Vagina (tissue), 2 donors: ENCODE results near the gene PHLDB2. TPM values are rescaled to one million over a fixed set of nuclear protein-coding genes. Genes with fewer than 3 reads are reported as not detected.

Experiments
- DNase-seq, 2 donors: peaks; one replicate each; pipeline ENCODE4 v3.0.0-alpha.2; 2017; ENCODE audit errors: extremely low spot score in 2 of 2
- H3K27ac ChIP-seq: fragments of 200-600 bp; sonication (generic); one replicate; pipeline ENCODE4 v1.5.1; 2019
- H3K27me3 ChIP-seq: fragments of 200-600 bp; sonication (generic); one replicate; pipeline ENCODE4 v1.5.1; 2019
- H3K36me3 ChIP-seq, 2 donors: fragments of 200-600 bp; sonication (generic); one replicate each; pipeline ENCODE4 v1.5.1; 2017 to 2019
- H3K4me1 ChIP-seq: fragments of 200-600 bp; sonication (generic); one replicate; pipeline ENCODE4 v1.5.1; 2019
- H3K4me3 ChIP-seq, 2 donors: fragments of 200-600 bp; sonication (generic); 1 replicate in 1 of 2; 2 replicates in 1 of 2; pipeline ENCODE4 v1.5.1; 2016 to 2019
- H3K9me3 ChIP-seq: fragments of 200-600 bp; sonication (generic); one replicate; pipeline ENCODE4 v1.5.1; 2019
- POLR2A ChIP-seq, 2 donors: fragments of 450-650 bp; IDR thresholded peaks; one replicate each; pipeline ENCODE4 v1.6.1; 2017; ENCODE audit warnings: antibody characterized with exemption in 2 of 2, mild to moderate bottlenecking in 2 of 2, moderate library complexity in 2 of 2
- POLR2AphosphoS5 ChIP-seq, 2 donors: sonication (generic); formaldehyde crosslinking; IDR thresholded peaks; one replicate each; pipeline ENCODE4 v1.9.0; 2017; ENCODE audit warnings: antibody characterized with exemption in 2 of 2, mild to moderate bottlenecking in 2 of 2, low read depth in 1 of 2; ENCODE audit not compliant: insufficient read depth in 1 of 2
- intact Hi-C: fragments of 100-400 bp; cut with DNase I; formaldehyde crosslinking; loops from one replicate; pipeline ENCODE4 v1.15.1; 2023
- total RNA-seq: library from RNA; depleted of rRNA; stranded (reverse); fragments of >200 nt; gene quantifications from one replicate; pipeline ENCODE4 v1.2.3, GENCODE V29; 2016
- TF ChIP-seq, protein P1 (sequence below), 3 experiments: fragments of 450-650 bp in 2 of 3; fragments of 200-600 bp in 1 of 3; sonication (generic) in 1 of 3; IDR thresholded peaks; one replicate each; pipeline ENCODE4 v1.5.1; 2017 to 2019; ENCODE audit warnings: antibody characterized with exemption in 3 of 3, mild to moderate bottlenecking in 2 of 3, moderate library complexity in 2 of 3

Gene PHLDB2
- total RNA-seq, 1 donor from 2014 or later, result 66.8 TPM

DNA sequence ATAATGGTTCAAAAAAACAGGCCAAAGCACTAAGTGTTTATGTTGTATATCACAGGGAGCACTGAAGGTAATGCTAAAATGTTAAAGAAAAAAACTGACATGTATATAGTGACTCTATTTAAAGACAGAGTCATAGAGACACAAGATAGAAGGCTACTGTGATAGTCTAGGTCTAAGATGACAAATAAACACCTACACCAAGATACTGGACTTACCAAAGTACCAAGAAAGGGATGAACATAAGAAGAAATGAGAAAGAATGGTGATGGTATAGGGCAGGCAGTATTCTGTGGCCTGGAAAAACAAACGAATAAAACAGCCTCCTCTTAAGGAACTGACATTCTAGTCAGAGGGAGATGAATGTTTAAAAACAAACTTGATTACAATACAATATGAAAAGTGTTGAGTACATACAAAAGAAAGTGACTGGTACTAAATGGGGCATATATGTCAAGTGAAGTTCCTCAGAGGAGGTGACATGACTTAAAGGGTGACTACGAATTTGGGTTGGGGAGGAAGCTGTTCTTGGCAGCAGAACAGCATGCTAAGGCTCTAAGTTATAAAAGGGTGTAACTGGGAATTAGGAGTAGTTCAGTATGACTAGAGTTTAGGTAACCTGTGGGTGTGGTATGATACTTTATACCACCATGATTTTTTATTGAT is 125.7 kb downstream of the PHLDB2 start:
- intact Hi-C loops, result no loop called here
- TF ChIP-seq, protein P1, sequence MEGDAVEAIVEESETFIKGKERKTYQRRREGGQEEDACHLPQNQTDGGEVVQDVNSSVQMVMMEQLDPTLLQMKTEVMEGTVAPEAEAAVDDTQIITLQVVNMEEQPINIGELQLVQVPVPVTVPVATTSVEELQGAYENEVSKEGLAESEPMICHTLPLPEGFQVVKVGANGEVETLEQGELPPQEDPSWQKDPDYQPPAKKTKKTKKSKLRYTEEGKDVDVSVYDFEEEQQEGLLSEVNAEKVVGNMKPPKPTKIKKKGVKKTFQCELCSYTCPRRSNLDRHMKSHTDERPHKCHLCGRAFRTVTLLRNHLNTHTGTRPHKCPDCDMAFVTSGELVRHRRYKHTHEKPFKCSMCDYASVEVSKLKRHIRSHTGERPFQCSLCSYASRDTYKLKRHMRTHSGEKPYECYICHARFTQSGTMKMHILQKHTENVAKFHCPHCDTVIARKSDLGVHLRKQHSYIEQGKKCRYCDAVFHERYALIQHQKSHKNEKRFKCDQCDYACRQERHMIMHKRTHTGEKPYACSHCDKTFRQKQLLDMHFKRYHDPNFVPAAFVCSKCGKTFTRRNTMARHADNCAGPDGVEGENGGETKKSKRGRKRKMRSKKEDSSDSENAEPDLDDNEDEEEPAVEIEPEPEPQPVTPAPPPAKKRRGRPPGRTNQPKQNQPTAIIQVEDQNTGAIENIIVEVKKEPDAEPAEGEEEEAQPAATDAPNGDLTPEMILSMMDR (IDR thresholded peaks at IDR 0.05), result no peak
- TF ChIP-seq POLR2AphosphoS5 (IDR thresholded peaks at IDR 0.05; ENCODE audit: insufficient read depth in 1 of 2, low read depth in 1 of 2) (no peak), POLR2A (IDR thresholded peaks at IDR 0.05) (no peak)

DNA sequence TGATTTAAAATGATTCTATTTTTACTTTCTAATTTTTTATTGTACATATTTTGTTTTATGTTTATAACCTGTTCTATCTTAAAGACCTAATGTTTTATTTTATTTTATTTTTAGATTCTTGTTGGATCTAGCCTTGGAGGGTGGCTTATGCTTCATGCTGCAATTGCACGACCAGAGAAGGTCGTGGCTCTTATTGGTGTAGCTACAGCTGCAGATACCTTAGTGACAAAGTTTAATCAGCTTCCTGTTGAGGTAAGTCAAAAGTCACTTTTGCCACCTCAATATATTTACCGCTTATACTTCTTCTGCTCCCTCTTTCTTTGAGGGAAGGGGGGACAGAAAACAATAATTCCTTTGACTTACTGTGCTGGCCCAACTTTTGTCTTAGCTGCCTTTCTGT is 127.7 kb downstream of the PHLDB2 start:
- TF ChIP-seq POLR2AphosphoS5 (IDR thresholded peaks at IDR 0.05; ENCODE audit: insufficient read depth in 1 of 2, low read depth in 1 of 2) (no peak), POLR2A (IDR thresholded peaks at IDR 0.05) (no peak)
- TF ChIP-seq, protein P1 (IDR thresholded peaks at IDR 0.05), result no peak
- Histone ChIP-seq H3K9me3 (no peaks in the 10 kb centered on the region), H3K36me3 (peaks cover 0 to 28% of the 10 kb centered on the region in 2 donors), H3K4me1 (peaks cover 5% of the 10 kb centered on the region), H3K27me3 (no peaks in the 10 kb centered on the region), H3K4me3 (no peak overlapping the region), H3K27ac (no peak overlapping the region)
- intact Hi-C loops, result no loop called here
- no peak for DNase-seq

More for the DNA sequence above, 125.7 kb downstream of the PHLDB2 start:
- Histone ChIP-seq H3K27me3 (no peaks in the 10 kb centered on the region), H3K4me1 (peaks cover 25% of the 10 kb centered on the region), H3K4me3 (no peak overlapping the region), H3K27ac (no peak overlapping the region), H3K36me3 (peaks cover 0 to 14% of the 10 kb centered on the region in 2 donors), H3K9me3 (no peaks in the 10 kb centered on the region)
- no peak for DNase-seq

GRCh38 chr3:111989061-111989678 is 130.1 kb downstream of the PHLDB2 start:
- DNase-seq, result no peak
- TF ChIP-seq POLR2AphosphoS5 (IDR thresholded peaks at IDR 0.05; ENCODE audit: insufficient read depth in 1 of 2, low read depth in 1 of 2) (no peak), POLR2A (IDR thresholded peaks at IDR 0.05) (no peak)
- TF ChIP-seq, protein P1 (IDR thresholded peaks at IDR 0.05), result peak; percentile 10 to 66 (median 39)
- Histone ChIP-seq H3K27ac (no peak overlapping the region), H3K27me3 (no peaks in the 10 kb centered on the region), H3K9me3 (no peaks in the 10 kb centered on the region), H3K36me3 (peaks cover 0 to 30% of the 10 kb centered on the region in 2 donors), H3K4me1 (no peaks in the 10 kb centered on the region), H3K4me3 (no peak overlapping the region)
- intact Hi-C loops, result no loop called here

DNA sequence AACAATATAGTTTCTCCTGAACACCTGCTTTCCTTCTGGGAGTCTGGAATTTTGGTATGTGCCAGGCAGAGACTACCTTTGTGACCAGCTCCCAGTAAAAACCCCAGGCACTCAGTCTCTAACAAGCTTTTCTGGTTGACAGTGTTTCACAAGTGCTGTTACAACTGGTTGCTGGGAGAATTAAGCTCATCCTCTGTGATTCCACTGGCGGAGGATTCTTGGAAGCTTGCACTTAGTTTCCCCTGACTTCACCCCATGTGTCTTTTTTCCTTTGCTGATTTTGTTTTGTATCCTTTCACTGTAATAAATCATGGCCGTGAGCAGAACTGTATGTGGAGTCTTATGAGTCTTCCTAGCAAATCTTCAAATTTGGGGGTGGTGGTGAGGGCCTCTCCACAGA is 134.0 kb downstream of the PHLDB2 start:
- intact Hi-C loops, result no loop called here
- H3K9me3 ChIP-seq, result no peaks in the 10 kb centered on the region
- TF ChIP-seq POLR2A (IDR thresholded peaks at IDR 0.05) (no peak), POLR2AphosphoS5 (IDR thresholded peaks at IDR 0.05; ENCODE audit: insufficient read depth in 1 of 2, low read depth in 1 of 2) (no peak)
- TF ChIP-seq, protein P1 (IDR thresholded peaks at IDR 0.05), result no peak

More for the DNA sequence above, 134.0 kb downstream of the PHLDB2 start:
- Histone ChIP-seq H3K27ac (no peak overlapping the region), H3K4me3 (no peak overlapping the region), H3K36me3 (peaks cover 0 to 16% of the 10 kb centered on the region in 2 donors), H3K27me3 (no peaks in the 10 kb centered on the region), H3K4me1 (no peaks in the 10 kb centered on the region)
- no peak for DNase-seq
